Esophagus muscularis mucosa (tissue), 4 donors: ENCODE data around the gene GSTCD. TPM values are rescaled to one million over a fixed set of nuclear protein-coding genes. Genes with fewer than 3 reads are reported as not detected.
"Not testable (repeated sequence)": the region's sequence is repeated elsewhere in the genome, so short reads cannot be mapped to it uniquely, and the experiment has no call there.

ENCODE experiments used
- DNase-seq: peaks from one replicate; pipeline ENCODE4 v3.0.0-alpha.2; 2017; ENCODE audit errors: extremely low spot score
- H3K27ac ChIP-seq, 4 donors: fragments of 200-600 bp; sonication (generic); replicated peaks in 1 of 4; 1 replicate in 3 of 4; 2 replicates in 1 of 4; pipeline ENCODE4 v1.5.1; 2016 to 2019; ENCODE audit warnings: mild to moderate bottlenecking in 1 of 4
- H3K27me3 ChIP-seq, 4 donors: fragments of 200-600 bp; sonication (generic); one replicate each; pipeline versions ENCODE4 v1.5.1 to v1.6.0; 2016 to 2019
- H3K36me3 ChIP-seq, 4 donors: fragments of 200-600 bp; sonication (generic); one replicate each; pipeline ENCODE4 v1.5.1; 2016 to 2019
- H3K4me1 ChIP-seq, 4 donors: fragments of 200-600 bp; sonication (generic); one replicate each; pipeline ENCODE4 v1.5.1; 2016 to 2019
- H3K4me3 ChIP-seq, 4 donors: fragments of 200-600 bp; sonication (generic); 1 replicate in 2 of 4; 2 replicates in 2 of 4; pipeline ENCODE4 v1.5.1; 2016 to 2019; ENCODE audit warnings: mild to moderate bottlenecking in 4 of 4, moderate library complexity in 1 of 4
- H3K9me3 ChIP-seq, 4 donors: fragments of 200-600 bp; sonication (generic); 1 replicate in 3 of 4; 2 replicates in 1 of 4; pipeline ENCODE4 v1.5.1; 2016 to 2019
- CTCF ChIP-seq, 3 experiments: fragments of 200-600 bp in 2 of 3; fragments of 450-650 bp in 1 of 3; sonication (generic) in 2 of 3; IDR thresholded peaks; one replicate each; pipeline ENCODE4 v1.5.1; 2017 to 2019; ENCODE audit warnings: antibody characterized with exemption in 3 of 3, mild to moderate bottlenecking in 2 of 3, moderate library complexity in 1 of 3
- EP300 ChIP-seq: sonication (generic); formaldehyde crosslinking; IDR thresholded peaks from one replicate; pipeline ENCODE4 v1.6.1; 2017; ENCODE audit warnings: antibody characterized with exemption
- POLR2A ChIP-seq: fragments of 450-650 bp; IDR thresholded peaks from one replicate; pipeline ENCODE4 v1.6.1; 2017; ENCODE audit warnings: antibody characterized with exemption, moderate library complexity, mild to moderate bottlenecking, low read depth
- POLR2AphosphoS5 ChIP-seq, 2 donors: sonication (generic); formaldehyde crosslinking; IDR thresholded peaks; one replicate each; pipeline ENCODE4 v1.6.1; 2017; ENCODE audit warnings: antibody characterized with exemption in 2 of 2
- WGBS: methylation state at CpG from one replicate; pipeline ENCODE4 v1.1.5; 2018; 5-methylcytosine and 5-hydroxymethylcytosine counted together
- intact Hi-C: fragments of 100-400 bp; cut with DNase I; formaldehyde crosslinking; loops from one replicate; pipeline ENCODE4 v1.15.1; 2023
- total RNA-seq, 4 donors: library from RNA; depleted of rRNA; stranded (reverse); fragments of >200 nt; gene quantifications; one replicate each; pipeline versions ENCODE4 v1.1.0 to v1.2.1, GENCODE V29; 2016

Gene GSTCD
- total RNA-seq, 4 donors from 2014 or later = 5.2 to 14.5 (median 8.1) TPM

- intact Hi-C loops = no loop called here
- Histone ChIP-seq H3K9me3 (no peaks in the 10 kb centered on the region), H3K27me3 (no peaks in the 10 kb centered on the region), H3K4me3 (no peak overlapping the region), H3K4me1 (no peaks in the 10 kb centered on the region), H3K36me3 (peaks cover 0 to 13% (median 6%) of the 10 kb centered on the region in 4 donors), H3K27ac (no peak overlapping the region)
- DNase-seq = no peak
- WGBS = 97% methylated on average over 2 of the region's 2 CpGs
- no peak for TF ChIP-seq POLR2AphosphoS5 (IDR thresholded peaks at IDR 0.05)
- TF ChIP-seq EP300 = no peak
- TF ChIP-seq CTCF (IDR thresholded peaks at IDR 0.05) = no peak
Observed at GRCh38 chr4:105725623-105726022, 17.0 kb downstream of the GSTCD start.

DNA sequence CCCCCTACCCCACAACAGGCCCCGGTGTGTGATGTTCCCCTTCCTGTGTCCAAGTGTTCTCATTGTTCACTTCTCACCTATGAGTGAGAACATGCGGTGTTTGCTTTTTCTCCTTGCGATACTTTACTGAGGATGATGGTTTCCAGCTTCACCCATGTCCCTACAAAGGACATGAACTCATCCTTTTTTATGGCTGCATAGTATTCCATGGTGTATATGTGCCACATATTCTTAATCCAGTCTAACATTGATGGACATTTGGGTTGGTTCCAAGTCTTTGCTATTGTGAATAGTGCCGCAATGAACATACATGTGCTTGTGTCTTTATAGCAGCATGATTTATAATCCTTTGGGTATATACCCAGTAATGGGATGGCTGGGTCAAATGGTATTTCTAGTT lies 21.3 kb downstream of the GSTCD start:
- H3K4me3 ChIP-seq, H3K4me1 ChIP-seq, H3K27me3 ChIP-seq, intact Hi-C loops, H3K9me3 ChIP-seq, H3K27ac ChIP-seq, DNase-seq: not testable (repeated sequence)
- peaks cover 1 to 23% (median 11%) of the 10 kb centered on the region in 4 donors for H3K36me3 ChIP-seq
- WGBS = 98% methylated on average over 4 of the region's 4 CpGs

DNA sequence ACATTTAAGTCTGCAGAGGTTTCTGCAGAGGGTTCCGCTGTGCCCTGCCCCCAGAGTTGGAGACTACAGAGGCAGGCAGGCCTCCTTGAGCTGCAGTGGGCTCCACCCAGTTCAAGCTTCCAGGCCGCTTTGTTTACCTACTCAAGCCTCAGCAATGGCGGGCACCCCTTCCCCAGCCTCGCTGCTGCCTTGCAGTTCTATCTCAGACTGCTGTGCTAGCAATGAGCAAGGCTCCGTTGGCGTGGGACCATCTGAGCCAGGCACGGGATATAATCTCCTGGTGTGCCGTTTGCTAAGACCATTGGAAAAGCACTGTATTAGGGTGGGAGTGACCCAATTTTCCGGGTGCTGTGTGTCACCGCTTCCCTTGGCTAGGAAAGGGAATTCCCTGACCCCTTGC lies 26.6 kb downstream of the GSTCD start:
- H3K9me3 ChIP-seq = peaks cover 4 to 32% (median 18%) of the 10 kb centered on the region in 4 donors
- H3K4me3 ChIP-seq, H3K27ac ChIP-seq, H3K27me3 ChIP-seq, H3K4me1 ChIP-seq, DNase-seq, intact Hi-C loops: not testable (repeated sequence)
- peaks cover 8 to 30% (median 13%) of the 10 kb centered on the region in 4 donors for H3K36me3 ChIP-seq
- 98% methylated on average over 10 of the region's 10 CpGs for WGBS

GRCh38 chr4:105741548-105741947 lies 33.0 kb downstream of the GSTCD start:
- DNase-seq = no peak
- Histone ChIP-seq H3K27me3 (no peaks in the 10 kb centered on the region), H3K4me1 (no peaks in the 10 kb centered on the region), H3K4me3 (no peak overlapping the region), H3K36me3 (peaks cover 0 to 10% (median 1%) of the 10 kb centered on the region in 4 donors), H3K27ac (no peak overlapping the region), H3K9me3 (peaks cover 0 to 16% (median 4%) of the 10 kb centered on the region in 4 donors)
- WGBS = 72% methylated on average over 2 of the region's 2 CpGs
- intact Hi-C loops = no loop called here
- TF ChIP-seq POLR2A = no peak
- no peak for TF ChIP-seq POLR2AphosphoS5 (IDR thresholded peaks at IDR 0.05)
- no peak for TF ChIP-seq CTCF (IDR thresholded peaks at IDR 0.05)
- TF ChIP-seq EP300 = no peak

- Histone ChIP-seq H3K27me3 (no peaks in the 10 kb centered on the region), H3K4me1 (no peaks in the 10 kb centered on the region), H3K36me3 (peaks cover 0 to 3% (median 1%) of the 10 kb centered on the region in 4 donors), H3K4me3 (no peak overlapping the region), H3K27ac (no peak overlapping the region), H3K9me3 (no peaks in the 10 kb centered on the region)
- no peak for TF ChIP-seq CTCF (IDR thresholded peaks at IDR 0.05)
- DNase-seq = no peak
- WGBS = 99% methylated on average over 3 of the region's 3 CpGs
- intact Hi-C loops = no loop called here
Observed at GRCh38 chr4:105748222-105748621, 39.6 kb downstream of the GSTCD start.

DNA sequence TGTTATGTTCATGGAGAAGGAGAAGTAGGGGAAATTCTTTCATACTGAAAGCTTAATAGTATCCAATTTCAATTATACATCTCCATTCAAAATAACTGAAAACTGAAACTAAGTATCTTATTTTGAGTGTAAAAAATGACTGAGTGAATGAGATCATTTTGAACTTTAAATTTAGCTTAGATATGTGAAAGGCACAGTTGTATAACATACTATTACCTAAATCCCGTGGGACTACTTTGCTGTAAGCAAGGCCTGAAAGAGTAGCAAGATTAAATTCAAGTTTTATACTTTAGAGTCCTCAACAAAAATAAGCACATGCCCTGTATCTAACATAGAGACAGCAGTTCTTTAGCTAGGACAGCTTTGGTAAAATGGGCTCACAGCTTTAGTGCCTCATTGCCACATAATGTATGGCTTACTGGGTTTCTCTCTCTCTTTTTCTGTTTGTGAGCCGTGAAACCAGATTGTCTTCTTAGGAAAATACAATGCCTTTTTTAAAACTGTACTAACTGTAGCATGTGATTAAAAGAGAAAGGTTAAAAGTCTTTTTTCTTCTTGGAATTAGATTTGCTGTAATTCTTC lies 43.2 kb downstream of the GSTCD start:
- no peak overlapping the region for H3K4me3 ChIP-seq
- TF ChIP-seq EP300 (no peak), POLR2A (no peak), CTCF (IDR thresholded peaks at IDR 0.05) (no peak), POLR2AphosphoS5 (IDR thresholded peaks at IDR 0.05) (no peak)
- 42% methylated on average over 2 of the region's 2 CpGs for WGBS
- no peaks in the 10 kb centered on the region for H3K27me3 ChIP-seq
- intact Hi-C loops = no loop called here
- no peaks in the 10 kb centered on the region for H3K4me1 ChIP-seq
- no peaks in the 10 kb centered on the region for H3K36me3 ChIP-seq
- H3K27ac ChIP-seq = no peak overlapping the region
- no peak for DNase-seq
- H3K9me3 ChIP-seq = no peaks in the 10 kb centered on the region
